ENCODE results near the gene TEX36.
"Not testable (repeated sequence)": the region's sequence is repeated elsewhere in the genome, so short reads cannot be mapped to it uniquely, and the experiment has no call there.

Gene TEX36

DNA sequence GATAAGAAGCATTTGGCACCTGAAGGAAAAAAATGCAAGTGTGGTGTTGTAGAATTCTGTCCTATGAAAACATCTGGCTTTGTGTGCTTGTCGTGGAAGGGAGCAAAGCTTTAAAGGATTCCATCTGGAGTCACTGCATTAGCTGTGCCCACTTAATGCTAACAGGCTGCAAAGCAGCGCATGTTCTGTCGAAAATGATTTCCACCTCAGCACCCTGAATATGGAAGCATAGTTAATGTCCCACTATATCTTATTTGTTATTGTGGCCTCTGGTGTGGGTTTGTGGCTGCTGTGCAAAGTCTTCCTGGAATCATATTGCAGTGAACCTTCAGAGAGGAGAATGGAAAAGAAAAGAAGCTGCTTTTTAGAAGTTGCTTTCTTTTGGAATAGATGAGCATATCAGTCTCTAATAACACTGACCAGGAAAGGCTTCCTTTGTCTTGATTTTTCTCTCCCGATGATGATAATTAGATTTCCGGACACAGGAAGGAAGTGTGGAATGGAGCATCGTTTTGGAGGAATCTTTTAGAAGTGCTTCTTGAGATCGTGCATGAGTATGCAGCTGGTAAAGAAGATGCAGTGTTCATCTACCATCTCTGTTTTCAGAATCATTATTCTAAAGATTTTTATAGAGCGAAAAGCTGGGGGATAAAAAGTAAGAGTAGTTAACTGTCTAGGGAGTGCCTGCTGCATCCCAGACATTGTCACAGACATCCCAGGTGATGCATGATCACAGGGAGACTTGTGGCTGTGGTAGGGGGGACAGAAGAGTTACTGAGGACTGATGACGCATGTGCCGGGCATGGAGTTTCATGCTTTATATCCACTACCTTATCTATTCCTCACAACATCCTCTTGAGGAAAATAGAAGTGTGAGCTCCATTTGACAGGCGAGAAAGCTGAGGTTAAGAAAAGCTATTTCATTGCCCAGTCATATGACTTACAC lies 54.6 kb downstream of the TEX36 start:
- DNase-seq: no peak

DNA sequence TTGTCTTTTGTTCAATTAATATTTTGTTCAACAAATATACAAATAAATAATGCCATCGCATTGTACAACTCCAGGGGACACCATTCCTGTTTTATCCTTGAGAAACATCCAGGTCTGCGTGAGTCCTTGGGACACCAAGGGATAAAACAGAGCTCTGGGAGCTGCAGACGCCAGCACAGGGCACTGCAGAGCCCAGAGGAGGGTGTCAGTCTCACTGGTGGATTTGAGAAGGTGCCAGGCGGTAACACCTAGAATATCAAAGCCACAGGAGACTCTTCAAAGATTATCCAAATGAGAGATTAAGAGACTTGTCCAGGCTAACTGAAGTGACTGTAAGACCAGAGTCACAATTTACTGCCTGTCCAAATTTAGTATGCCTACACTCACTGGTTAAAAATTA lies 55.3 kb downstream of the TEX36 start:
- no peak for DNase-seq

DNA sequence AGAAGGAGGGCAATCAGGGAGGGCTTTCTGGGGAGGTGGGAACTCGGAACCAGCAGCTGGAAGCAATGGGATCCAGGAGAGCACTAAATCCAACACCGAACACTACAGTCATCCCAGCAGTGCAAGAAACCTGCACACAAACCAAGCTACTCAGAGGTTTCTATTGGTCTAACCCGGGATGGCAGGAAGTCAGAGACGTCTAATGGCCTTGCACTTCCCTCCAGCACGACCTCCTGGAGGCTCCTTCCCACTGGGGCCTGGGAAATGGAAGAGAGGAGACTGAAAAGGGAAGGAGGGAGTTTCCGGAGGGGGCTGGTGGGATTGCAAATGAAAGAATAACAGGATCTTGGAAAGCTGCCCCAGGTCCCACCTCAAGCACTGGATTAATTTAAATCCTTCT lies 56.3 kb downstream of the TEX36 start:
- DNase-seq: no peak

DNA sequence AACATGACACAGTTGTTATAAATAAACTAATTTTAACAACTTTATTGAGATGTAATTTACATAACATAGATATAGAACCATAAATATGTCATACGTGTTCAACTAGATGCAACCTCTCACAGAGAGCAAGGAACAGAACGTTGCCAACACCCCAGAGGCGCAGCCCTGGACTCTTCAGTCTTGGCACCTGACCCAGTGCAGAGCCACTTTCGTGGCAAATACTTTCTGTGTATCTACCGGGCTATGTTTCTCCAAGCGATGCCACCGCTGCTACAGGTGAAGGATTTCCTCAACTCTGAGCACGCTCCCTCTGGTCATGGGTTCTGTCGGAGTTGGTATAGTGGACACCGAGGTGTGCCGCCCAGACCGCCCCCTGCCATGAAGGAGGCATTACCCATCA lies 57.4 kb downstream of the TEX36 start:
- DNase-seq: no peak

DNA sequence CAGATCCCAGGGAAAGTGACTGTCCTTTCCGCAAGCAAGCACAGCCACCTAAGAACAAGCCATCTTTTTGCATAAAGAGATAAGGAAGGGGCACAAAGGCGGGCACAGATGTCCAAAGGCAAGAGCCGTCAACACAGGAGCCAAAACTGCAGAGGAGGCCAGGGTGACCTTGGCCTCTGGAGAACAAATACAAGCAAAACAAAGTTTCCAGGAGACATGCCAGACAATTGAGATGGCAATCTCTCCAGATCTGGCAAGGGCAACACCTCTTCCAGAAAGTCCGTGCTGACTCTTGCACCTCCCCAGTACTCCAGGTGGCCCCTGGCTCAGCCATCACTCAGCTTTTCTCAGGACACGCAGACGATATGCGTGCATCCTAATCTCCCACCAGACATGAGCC lies 58.2 kb downstream of the TEX36 start:
- DNase-seq: no peak

DNA sequence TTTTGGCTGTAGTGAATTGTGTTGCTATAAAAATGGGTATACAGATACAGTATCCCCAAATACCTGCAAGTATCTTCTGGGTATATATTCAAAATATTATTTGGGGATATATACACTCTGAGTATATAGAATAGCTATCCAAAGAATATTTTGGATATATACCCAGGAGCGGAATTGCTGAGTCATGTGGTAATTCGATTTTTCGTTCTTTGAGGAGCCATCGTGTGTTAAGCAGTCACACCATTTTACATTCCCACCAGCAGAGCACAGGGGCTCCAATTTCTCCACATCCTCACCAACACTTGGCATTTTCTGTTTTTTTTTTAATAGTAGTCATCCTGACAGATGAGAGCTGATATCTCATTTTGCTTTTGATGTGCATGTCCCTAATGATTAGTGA lies 61.9 kb downstream of the TEX36 start:
- DNase-seq: no peak

DNA sequence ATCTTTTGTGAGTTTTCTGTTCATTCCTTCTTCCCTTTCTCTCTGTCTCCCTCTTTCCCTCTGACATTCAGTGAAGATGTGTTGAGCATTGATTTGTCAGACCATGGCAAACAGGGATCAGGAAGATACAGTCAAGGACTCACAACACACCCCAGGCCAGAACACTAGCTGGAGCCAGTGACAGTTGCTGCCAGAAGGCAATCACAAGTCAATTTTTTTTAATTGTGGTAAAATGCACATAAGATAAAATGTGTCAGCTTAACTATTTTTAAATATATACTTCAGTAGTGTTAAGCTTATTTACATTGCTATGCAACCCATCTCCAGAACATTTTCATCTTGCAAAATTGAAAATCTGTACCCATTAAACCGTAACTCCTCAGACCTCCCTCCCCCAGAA lies 62.6 kb downstream of the TEX36 start:
- DNase-seq: no peak

DNA sequence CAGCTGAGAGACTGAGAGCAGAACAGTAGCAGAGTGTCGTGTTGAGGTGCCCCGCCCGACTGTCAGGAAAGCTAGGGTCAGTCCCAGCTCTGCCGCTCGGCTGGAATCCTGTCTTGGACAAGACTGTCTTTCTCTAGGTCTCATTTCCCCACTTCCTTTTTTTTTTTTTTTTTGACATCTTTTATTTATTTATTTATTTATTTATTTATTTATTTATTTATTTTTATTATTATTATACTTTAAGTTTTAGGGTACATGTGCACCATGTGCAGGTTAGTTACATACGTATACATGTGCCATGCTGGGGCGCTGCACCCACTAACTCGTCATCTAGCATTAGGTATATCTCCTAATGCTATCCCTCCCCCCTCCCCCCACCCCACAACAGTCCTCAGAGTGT lies 69.9 kb downstream of the TEX36 start:
- DNase-seq: not testable (repeated sequence)

DNA sequence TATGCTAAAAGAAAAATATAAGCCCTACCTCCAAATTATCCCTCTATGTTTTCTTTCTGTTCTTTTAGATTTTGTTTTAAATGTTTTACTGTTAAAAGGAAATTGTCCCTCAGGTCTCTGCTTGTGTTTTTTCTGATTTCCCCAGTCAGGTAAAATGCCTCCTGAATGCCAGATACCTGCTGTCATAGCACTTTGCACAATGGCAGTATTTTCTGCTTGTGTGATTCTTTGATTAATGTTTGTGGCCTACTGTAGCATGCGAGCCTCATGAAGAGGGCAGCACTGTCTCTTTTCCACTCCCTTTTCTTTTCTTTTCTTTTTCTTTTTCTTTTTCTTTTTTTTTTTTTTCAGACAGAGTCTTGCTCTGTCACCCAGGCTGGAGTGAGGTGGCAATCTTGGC lies 71.2 kb downstream of the TEX36 start:
- DNase-seq: no peak

DNA sequence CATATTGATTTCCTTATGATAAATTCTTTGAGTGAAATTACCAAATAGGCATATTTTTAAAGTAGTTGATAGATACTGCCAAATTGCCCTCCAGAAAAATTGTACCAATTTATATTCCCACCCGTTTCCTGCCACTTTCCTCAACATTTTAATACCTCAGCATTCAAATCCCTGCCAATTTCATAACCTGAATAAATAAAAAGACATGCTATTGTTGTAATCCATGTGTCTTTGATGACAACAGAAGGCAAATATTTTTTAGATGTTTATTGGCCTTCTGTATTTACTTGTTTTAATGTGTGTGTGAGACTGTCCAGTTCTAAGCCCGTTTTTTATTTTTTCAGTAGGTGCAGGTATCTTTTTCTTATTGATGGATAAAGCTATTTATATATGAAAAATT lies 71.7 kb downstream of the TEX36 start:
- DNase-seq: no peak

DNA sequence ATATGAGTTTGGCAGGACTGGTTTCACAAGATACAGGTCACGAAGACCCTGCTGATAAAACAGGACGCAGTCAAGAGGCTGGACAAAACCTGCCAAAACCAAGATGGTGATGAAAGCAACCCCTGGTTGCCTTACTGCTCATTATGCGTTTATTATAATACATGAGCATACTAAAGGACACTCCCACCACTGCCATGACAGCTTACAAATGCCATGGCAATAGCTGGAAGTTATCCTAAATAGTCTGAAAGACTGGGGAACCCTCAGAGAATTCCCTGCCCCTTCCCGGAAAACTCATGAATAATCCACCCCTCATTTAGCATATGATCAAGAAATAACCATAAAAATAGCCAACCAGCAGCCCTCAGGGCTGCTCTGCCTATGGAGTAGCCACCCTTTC lies 73.1 kb downstream of the TEX36 start:
- DNase-seq: no peak

DNA sequence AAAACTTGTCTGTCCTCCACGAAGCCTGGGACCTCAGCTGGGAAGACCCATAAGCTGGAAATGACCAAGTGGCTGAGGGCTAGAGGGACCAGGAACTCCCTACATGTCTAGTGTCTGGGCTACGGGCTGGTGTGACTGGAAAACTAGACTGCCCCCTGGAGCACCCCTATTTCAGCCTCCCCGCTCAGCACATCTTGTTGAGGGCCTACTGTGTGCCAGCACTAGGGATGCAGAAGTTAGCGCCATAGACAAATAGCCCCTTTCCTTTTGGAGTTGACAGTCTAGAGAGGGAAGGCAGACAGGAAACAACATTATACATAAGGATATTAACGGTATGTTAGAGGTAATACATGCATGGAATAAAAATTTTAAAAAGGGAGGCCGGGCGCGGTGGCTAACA lies 74.5 kb downstream of the TEX36 start:
- no peak for DNase-seq

DNA sequence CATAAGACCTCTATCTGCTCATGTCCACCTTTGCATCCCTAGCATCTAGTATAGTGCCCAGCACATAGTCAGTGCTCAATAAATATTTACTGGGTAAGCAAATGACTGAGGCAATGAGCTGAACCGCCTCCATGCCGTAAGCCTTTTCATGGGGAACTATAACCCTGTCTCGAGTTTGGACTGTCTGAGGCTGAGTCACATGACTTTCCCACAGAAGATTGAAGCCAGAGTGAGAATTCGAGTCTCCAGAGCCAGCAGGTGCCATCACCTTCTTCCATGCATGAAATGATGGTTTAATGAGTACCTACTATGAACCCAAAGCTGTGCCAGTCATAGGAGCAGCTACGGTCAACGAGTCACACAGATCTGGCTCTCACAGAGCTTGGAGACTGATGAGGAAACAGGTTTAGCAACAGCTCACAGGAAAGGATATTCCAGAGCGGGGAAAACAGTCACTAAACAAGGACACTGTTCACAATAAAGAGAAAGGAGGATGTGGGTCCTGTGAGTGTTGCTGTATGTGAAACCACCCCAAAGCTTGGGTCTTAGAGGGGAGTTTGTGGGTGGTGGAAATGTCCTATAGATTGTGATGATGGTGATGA lies 75.2 kb downstream of the TEX36 start:
- DNase-seq: no peak

DNA sequence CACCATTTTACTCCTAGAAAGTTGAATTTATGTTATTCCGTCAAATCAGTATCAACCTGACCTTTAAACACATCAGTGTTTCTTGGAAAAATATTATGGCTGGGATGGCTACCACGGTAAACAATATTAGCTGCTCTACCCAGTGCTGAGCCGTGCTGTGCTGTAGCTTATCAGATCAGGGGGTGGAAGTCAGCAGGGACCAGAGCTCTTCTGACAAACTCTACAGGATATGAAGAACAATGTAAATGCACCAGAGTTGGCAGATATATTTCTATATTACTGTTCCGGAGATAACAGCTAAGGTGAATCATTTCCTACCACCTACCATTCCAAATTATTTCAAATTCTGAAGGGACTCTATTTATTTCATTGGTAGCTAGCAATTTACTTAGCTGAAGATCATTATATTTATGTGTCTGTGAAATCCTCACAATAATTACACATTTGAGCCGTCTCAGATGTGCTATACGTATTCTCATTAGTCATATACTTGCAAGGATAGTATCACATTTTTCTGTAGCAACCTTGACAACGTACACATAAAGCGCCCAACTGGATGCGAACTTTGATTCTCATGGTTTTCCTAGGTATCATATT lies 76.5 kb downstream of the TEX36 start:
- DNase-seq: no peak

Data from bone marrow (tissue), 2 donors.